Esophagus (tissue), 2 donors: Measurements from ENCODE around the gene PXYLP1. TPM values are rescaled to one million over a fixed set of nuclear protein-coding genes. Genes with fewer than 3 reads are reported as not detected.
A peak's percentile ranks its signal among the peaks of the same experiment; 100 is the strongest.

Experiments
- H3K27ac ChIP-seq, 2 donors: one replicate each; pipeline ENCODE4 v1.5.1; 2013; ENCODE audit warnings: low read depth in 2 of 2, mild to moderate bottlenecking in 2 of 2, inconsistent platforms in 1 of 2, low read length in 1 of 2, moderate library complexity in 1 of 2
- H3K27me3 ChIP-seq, 2 donors: one replicate each; pipeline ENCODE4 v1.6.1; 2013; ENCODE audit warnings: low read length in 2 of 2, control low read depth in 1 of 2, mild to moderate bottlenecking in 1 of 2; ENCODE audit not compliant: insufficient read depth in 2 of 2, control insufficient read depth in 1 of 2
- H3K36me3 ChIP-seq, 2 donors: one replicate each; pipeline ENCODE4 v1.6.1; 2013; ENCODE audit warnings: low read length in 1 of 2; ENCODE audit not compliant: control insufficient read depth in 2 of 2, insufficient read depth in 2 of 2
- H3K4me1 ChIP-seq, 2 donors: one replicate each; pipeline ENCODE4 v1.6.1; 2013; ENCODE audit warnings: low read length in 1 of 2; ENCODE audit not compliant: control insufficient read depth in 2 of 2, insufficient read depth in 2 of 2
- H3K4me3 ChIP-seq, 2 donors: one replicate each; pipeline ENCODE4 v1.5.1; 2013; ENCODE audit warnings: low read length in 2 of 2, mild to moderate bottlenecking in 2 of 2, low read depth in 1 of 2, moderate library complexity in 1 of 2
- H3K9me3 ChIP-seq, 2 donors: one replicate each; pipeline ENCODE4 v1.6.1; 2013; ENCODE audit warnings: mild to moderate bottlenecking in 2 of 2, low read depth in 1 of 2, low read length in 1 of 2, moderate library complexity in 1 of 2; ENCODE audit not compliant: control insufficient read depth in 2 of 2, insufficient read depth in 1 of 2
- WGBS, 2 donors: extraction: QIAGEN DNeasy Blood & Tissue Kit; methylation state at CpG; one replicate each; pipeline ENCODE4 v1.1.7; 2013; 5-methylcytosine and 5-hydroxymethylcytosine counted together
- polyA plus RNA-seq, 2 donors: library from polyadenylated mRNA; stranded (reverse); fragments of 200-250 nt; gene quantifications; one replicate each; pipeline ENCODE4 v1.2.3, GENCODE V29; 2013
- donor health status: healthy with polysubstance abuse.
- donor health status: Bipolar disorder and iron deficiency.

Gene PXYLP1
- polyA plus RNA-seq, 2 donors: 1.1 to 1.2 TPM

- no peaks in the 10 kb centered on the region for H3K27me3 ChIP-seq
- H3K4me3 ChIP-seq: no peak overlapping the region
- peaks cover 0 to 3% of the 10 kb centered on the region in 2 donors for H3K36me3 ChIP-seq
- H3K4me1 ChIP-seq: no peaks in the 10 kb centered on the region
- H3K27ac ChIP-seq: no peak overlapping the region
- H3K9me3 ChIP-seq: no peaks in the 10 kb centered on the region
- WGBS, 2 donors: 93% methylated on average over 6 of the region's 6 CpGs
Measured at GRCh38 chr3:141256820-141257219, 25.2 kb downstream of the PXYLP1 start.

- no peaks in the 10 kb centered on the region for H3K27me3 ChIP-seq
- no peak overlapping the region for H3K27ac ChIP-seq
- peaks cover 0 to 3% of the 10 kb centered on the region in 2 donors for H3K36me3 ChIP-seq
- no peaks in the 10 kb centered on the region for H3K4me1 ChIP-seq
- H3K4me3 ChIP-seq: no peak overlapping the region
- 85 to 90% methylated on average over 8 of the region's 8 CpGs for WGBS, 2 donors
- no peaks in the 10 kb centered on the region for H3K9me3 ChIP-seq
Measured at GRCh38 chr3:141257961-141258360, 26.3 kb downstream of the PXYLP1 start.

GRCh38 chr3:141258973-141259372 lies 27.3 kb downstream of the PXYLP1 start:
- no peaks in the 10 kb centered on the region for H3K27me3 ChIP-seq
- whole genome bisulfite sequencing, 2 donors: 78 to 96% methylated on average over 2 of the region's 2 CpGs

GRCh38 chr3:141259821-141260629 lies 28.4 kb downstream of the PXYLP1 start:
- Histone ChIP-seq H3K27me3 (no peaks in the 10 kb centered on the region), H3K36me3 (peaks cover 0 to 3% of the 10 kb centered on the region in 2 donors), H3K9me3 (no peaks in the 10 kb centered on the region), H3K27ac (no peak overlapping the region), H3K4me3 (no peak overlapping the region), H3K4me1 (no peaks in the 10 kb centered on the region)
- 86 to 91% methylated on average over 15 of the region's 15 CpGs for WGBS, 2 donors

More at GRCh38 chr3:141258973-141259372, 27.3 kb downstream of the PXYLP1 start:
- Histone ChIP-seq H3K4me1 (no peaks in the 10 kb centered on the region), H3K9me3 (no peaks in the 10 kb centered on the region), H3K4me3 (no peak overlapping the region), H3K36me3 (peaks cover 0 to 3% of the 10 kb centered on the region in 2 donors), H3K27ac (no peak overlapping the region)

- peaks cover 0 to 3% of the 10 kb centered on the region in 2 donors for H3K36me3 ChIP-seq
- WGBS, 2 donors: 94 to 97% methylated on average over 2 of the region's 2 CpGs
- H3K4me1 ChIP-seq: no peaks in the 10 kb centered on the region
- no peak overlapping the region for H3K27ac ChIP-seq
- no peaks in the 10 kb centered on the region for H3K9me3 ChIP-seq
- H3K27me3 ChIP-seq: no peaks in the 10 kb centered on the region
- H3K4me3 ChIP-seq: no peak overlapping the region
Measured at GRCh38 chr3:141260630-141260927, 29.0 kb downstream of the PXYLP1 start.

- H3K27me3 ChIP-seq: no peaks in the 10 kb centered on the region
- no peaks in the 10 kb centered on the region for H3K4me1 ChIP-seq
- no peak overlapping the region for H3K27ac ChIP-seq
- WGBS, 2 donors: 82 to 84% methylated on average over 8 of the region's 8 CpGs
- no peak overlapping the region for H3K4me3 ChIP-seq
- H3K9me3 ChIP-seq: no peaks in the 10 kb centered on the region
- H3K36me3 ChIP-seq: peaks cover 0 to 3% of the 10 kb centered on the region in 2 donors
Measured at GRCh38 chr3:141261472-141262307, 30.1 kb downstream of the PXYLP1 start.

- 88 to 90% methylated on average over 4 of the region's 4 CpGs for WGBS, 2 donors
- H3K36me3 ChIP-seq: peaks cover 0 to 3% of the 10 kb centered on the region in 2 donors
- H3K9me3 ChIP-seq: no peaks in the 10 kb centered on the region
- H3K4me1 ChIP-seq: no peaks in the 10 kb centered on the region
- no peak overlapping the region for H3K27ac ChIP-seq
- H3K4me3 ChIP-seq: no peak overlapping the region
- no peaks in the 10 kb centered on the region for H3K27me3 ChIP-seq
Measured at GRCh38 chr3:141262308-141262705, 30.7 kb downstream of the PXYLP1 start.

- no peaks in the 10 kb centered on the region for H3K4me1 ChIP-seq
- H3K27me3 ChIP-seq: no peaks in the 10 kb centered on the region
- H3K27ac ChIP-seq: no peak overlapping the region
- H3K4me3 ChIP-seq: no peak overlapping the region
- no peaks in the 10 kb centered on the region for H3K9me3 ChIP-seq
- H3K36me3 ChIP-seq: no peaks in the 10 kb centered on the region
- 96 to 97% methylated on average over 9 of the region's 9 CpGs for WGBS, 2 donors
Measured at GRCh38 chr3:141266186-141266585, 34.6 kb downstream of the PXYLP1 start.

GRCh38 chr3:141266797-141267555 lies 35.4 kb downstream of the PXYLP1 start:
- Histone ChIP-seq H3K36me3 (no peaks in the 10 kb centered on the region), H3K27ac (no peak overlapping the region), H3K9me3 (no peaks in the 10 kb centered on the region), H3K27me3 (no peaks in the 10 kb centered on the region), H3K4me1 (no peaks in the 10 kb centered on the region), H3K4me3 (peak overlapping the region in 1 of 2 donors; percentile 10)
- 67 to 71% methylated on average over 13 of the region's 13 CpGs for whole genome bisulfite sequencing, 2 donors
